HuH-7.5 (cell line): ENCODE measurements around the gene CHURC1.
"Not testable (repeated sequence)": the region's sequence is repeated elsewhere in the genome, so short reads cannot be mapped to it uniquely, and the experiment has no call there.

Source experiments
- DNase-seq: peaks from one replicate; pipeline ENCODE4 v3.0.0; 2011; ENCODE audit warnings: low spot score

The CHURC1 gene

DNA sequence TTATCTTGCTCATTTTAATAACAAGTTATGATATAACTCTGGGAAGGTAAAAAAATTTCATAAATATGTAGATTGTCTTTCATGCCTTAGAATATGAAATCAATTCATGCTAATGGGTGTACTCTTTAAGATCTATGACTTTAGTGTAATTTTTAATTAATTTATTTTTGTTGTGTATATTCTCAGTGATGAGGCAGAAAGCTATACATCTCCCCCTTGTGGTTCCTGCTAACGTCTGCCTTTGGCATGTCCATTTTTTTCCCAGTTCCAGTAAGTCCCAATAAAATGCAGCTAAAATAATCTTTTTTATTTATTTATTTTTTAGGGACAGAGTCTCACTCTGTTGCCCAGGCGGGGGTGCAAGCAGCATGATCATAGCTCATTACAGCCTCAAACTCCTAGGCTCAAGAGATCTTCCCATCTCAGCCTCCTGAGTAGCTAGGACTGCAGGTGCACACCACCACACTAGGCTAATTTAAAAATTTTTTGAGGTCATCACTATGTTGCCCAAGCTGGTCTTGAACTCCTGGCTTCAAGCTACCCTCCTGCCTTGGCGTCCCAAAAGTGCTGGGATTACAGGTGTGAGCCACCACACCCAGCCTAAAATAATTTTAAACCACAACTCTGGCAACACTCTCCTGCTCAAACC lies 3.3 kb upstream of the CHURC1 start:
- no peak for DNase-seq

DNA sequence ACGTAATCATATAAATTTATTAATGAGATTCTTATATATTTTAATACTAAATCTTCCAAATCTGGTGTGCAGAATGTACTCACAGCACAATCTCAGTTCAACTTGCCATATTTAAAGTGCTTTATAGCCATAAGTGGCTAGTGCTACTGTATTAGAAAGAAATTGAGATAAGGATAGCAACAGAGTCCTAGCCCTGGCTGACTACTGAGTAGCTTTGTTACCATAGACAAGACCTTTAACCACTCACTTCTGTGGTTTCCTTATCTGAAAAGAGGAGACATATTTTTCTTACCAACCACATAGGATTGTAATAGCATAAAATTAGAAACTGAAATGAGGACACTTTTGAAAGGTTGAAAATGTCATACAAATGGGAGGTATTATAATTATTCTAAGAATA lies 2.0 kb upstream of the CHURC1 start:
- no peak for DNase-seq

DNA sequence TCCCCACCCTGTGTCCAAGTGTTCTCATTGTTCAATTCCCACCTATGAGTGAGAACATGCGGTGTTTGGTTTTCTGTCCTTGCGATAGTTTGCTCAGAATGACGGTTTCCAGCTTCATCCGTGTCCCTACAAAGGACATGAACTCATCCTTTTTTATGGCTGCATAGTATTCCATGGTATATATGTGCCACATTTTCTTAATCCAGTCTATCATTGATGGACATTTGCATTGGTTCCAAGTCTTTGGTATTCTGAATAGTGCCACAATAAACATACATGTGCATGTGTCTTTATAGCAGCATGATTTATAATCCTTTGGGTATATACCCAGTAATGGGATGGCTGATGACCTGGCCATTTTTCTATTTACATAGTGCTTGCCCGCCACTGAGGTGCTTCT lies 778 bp upstream of the CHURC1 start:
- DNase-seq, result not testable (repeated sequence)

DNA sequence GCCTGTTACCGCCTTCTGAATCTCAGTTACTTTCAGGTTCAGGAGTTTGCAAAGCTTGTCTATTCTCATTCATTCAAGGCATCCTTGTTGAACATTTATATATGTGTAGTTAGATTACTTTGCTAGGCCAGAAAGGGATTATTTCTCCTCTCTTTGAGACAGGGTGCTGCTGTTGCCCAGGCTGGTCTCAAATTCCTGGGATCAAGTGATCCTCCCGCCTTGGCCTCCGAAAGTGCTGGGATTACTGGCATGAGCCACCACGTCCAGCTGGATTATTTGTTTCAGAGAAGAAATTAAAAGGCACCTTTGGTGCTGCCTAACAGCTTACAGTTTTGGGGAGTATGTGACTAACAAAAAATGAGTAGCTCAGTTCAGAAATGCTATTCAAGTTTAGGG lies 772 bp downstream of the CHURC1 start:
- DNase-seq, result no peak

DNA sequence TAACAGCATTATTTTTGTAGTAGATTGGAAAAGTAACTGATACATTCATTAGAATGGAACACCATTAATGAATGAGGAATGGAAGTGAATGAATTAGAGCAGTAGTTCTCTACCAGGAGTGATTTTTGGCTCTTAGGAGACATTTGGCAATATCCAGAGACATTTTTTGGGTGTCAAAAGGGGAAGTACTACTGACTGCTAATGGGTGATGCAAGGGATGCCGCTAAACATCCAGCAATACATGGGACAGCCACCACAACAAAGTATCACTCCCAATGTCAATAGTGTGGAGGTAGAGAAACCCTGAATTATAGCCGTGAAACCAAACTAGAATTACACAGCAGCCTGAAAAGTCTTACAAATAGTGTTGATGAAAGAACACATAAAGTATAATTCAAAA lies 1.5 kb downstream of the CHURC1 start:
- no peak for DNase-seq

DNA sequence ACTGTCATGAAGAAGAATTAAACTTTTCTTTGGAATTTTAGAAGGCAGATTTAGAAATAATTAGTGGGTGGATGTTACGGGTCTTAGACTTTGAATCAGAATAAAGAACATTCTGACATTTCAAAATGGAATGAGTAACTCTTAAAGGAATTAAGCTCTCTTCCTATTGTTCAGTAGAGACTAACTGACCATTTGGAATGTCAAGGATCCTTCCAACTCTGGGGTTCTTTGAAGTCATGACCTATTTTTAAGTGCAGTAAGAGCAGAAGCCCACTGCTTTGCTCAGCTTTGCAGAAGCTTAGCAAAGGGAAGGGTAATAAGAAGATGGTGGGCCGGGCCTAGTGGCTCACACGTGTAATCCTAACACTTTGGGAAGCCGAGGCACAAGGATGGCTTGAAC lies 4.0 kb downstream of the CHURC1 start:
- DNase-seq, result no peak

DNA sequence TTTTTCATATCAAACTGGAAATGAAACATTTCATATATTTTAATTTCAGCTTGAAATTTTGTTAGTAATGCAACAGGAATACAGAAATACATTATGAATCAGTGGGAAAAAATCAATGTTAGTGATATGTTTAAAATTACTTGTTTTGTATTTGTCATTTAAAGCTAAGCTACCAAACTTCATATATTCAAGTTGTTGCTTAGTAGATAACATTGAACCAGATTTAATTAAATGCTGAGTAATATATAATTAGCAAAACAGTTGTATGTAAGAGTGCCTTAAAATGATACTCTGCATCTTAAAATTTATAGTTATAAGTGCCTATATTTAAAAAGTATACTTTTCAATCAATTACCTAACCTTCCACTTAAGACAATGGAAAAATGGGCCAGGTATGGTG lies 5.0 kb downstream of the CHURC1 start:
- no peak for DNase-seq

DNA sequence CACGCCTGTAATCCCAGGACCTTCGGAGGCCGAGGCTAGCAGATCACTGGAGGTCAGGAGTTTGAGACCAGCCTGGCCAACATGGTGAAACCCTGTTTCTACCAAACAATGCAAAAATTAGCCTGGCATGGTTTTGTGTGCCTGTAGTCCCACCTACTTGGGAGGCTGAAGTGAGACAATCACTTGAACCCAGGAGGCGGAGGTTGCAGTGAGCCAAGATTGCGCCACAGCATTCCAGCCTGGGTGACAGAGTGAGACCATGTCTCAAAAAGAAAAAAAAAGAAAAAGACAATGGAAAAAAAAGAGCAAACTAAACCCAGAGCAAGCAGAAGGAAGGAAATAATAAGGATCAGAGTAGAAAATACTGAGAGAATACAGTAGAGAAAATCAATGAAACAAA lies 5.4 kb downstream of the CHURC1 start:
- DNase-seq, result no peak

DNA sequence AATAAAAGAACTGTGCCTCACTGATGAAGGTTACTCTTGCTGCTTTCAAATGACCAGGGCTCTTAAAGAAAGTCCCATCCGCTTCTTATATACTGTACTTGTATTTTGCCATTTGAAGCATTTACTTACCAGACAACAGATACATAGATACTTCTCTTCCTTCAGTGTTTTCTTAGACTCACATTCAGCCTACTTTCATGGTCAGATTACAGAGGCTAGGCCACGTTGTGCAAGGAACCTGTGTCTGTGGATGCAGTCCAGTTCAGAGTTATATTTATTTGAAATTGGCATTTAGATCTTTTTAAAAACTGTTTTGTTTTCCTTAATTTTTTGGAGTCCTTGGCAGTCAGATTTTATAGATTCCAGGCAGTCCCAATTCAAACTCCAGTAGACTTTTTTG lies 6.2 kb downstream of the CHURC1 start:
- no peak for DNase-seq

DNA sequence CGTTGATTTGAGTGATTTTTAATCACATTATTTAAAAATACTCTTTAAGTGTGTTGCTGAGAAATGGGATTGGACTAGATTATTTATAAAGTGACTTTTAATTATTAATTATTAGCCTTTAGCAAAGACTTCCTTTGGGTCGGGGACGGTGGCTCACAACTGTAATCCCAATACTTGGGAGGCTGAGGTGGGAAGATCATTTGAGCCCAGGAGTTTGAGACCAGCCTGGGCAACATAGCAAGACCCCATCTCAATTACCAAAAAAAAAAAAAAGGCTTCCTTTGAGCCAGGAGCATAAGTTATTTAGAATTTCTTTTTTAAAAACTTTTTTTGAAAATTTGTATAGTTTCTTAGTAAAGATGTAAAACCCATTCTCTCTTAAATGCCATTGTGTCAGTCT lies 8.8 kb downstream of the CHURC1 start:
- no peak for DNase-seq

DNA sequence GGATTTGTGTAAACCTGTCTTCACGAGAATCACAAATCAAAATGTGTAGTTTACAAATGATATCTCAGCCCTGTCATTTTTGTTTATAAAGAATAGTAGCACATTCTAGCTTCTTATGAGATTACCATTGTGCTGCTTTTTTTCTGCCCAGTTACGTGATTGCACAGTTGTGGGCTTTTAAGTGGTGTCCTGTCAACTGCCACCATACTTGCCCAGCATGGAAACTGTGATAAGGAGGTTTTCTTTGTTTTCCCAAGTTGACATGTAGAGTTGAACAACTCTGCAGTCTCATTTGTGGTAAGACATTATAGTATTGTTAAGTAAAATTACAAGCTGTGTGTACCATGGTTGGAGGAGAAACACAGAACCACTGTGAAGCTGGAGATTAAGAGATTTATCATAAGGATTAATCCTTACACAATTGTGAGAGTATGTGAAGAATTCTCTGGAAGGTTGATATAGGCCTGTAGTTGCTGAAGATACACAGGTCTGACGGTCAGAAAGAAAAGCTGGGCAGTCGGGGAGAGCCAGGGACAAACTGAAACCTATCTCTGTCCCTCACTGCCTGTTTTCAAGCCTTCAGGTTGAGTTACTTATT lies 12.2 kb downstream of the CHURC1 start:
- DNase-seq, result no peak

DNA sequence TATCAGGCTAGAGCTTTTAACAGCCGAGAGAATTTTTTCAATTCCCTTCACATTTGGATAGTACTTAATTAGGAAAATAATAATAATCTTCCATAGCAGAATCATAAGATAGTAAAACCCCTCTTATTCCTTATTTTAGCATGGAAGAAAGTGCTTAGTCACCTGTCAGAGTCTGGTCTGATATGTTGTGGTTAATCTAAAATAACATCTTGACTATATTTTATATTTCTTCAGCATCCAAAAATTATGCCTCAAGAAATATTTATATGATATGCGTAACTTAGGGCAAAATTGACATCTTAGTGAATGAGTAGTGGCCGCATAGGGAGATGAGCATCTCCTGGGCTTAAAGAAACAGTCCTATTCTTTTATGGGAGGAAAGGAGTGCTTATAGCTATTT lies 12.8 kb downstream of the CHURC1 start:
- no peak for DNase-seq

DNA sequence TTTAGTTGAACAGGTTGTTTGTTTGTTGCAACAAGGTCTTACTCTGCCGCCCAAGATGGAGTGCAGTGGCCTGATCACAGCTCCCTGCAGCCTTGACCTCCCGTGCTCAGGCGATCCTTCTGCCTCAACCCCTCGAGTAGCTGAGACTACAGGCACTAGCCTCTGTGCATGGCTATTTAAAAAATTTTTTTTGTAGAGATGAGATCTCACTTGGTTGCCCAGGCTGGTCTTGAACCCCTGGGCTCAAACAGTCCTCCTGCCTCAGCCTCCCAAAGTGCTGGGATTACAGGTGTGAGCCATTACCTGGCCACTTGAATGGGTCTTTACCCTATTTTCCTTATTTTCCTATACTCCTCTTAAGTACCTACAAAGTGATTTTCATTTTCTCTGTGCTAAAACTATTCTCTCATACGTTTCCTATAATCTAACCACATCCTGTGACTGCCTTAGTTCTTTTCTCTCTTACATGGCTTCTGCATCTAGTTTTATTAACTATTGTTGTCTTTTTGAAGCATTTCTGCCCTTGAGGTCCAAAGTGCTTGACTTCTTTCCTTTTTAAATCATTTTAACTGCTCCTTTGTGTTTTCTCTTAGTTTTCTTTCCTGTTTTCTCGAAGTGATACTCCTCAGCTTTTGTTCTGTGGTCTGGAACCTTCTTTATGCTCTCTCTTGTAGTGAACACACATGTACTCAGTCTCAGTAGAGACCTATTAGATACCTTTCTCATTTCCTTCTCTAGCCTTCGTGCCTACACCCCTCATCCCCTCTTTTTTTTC lies 14.2 kb downstream of the CHURC1 start:
- DNase-seq, result no peak

DNA sequence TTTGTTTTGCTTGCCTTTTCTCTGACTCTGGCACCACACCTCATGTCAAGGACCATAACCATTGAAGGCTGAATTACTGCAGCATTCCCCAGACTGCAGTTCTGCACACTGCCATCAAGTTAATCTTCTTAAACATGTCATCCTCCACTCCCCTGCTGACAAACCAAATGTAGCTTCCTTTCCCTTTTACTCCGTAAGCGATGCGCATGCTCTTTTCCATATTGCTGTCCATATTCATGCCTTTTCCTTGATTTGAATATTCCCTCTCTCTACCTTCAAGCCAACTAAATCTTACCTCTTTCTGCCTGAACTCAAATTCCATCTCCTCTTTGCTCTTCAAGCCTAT lies 14.7 kb downstream of the CHURC1 start:
- no peak for DNase-seq

DNA sequence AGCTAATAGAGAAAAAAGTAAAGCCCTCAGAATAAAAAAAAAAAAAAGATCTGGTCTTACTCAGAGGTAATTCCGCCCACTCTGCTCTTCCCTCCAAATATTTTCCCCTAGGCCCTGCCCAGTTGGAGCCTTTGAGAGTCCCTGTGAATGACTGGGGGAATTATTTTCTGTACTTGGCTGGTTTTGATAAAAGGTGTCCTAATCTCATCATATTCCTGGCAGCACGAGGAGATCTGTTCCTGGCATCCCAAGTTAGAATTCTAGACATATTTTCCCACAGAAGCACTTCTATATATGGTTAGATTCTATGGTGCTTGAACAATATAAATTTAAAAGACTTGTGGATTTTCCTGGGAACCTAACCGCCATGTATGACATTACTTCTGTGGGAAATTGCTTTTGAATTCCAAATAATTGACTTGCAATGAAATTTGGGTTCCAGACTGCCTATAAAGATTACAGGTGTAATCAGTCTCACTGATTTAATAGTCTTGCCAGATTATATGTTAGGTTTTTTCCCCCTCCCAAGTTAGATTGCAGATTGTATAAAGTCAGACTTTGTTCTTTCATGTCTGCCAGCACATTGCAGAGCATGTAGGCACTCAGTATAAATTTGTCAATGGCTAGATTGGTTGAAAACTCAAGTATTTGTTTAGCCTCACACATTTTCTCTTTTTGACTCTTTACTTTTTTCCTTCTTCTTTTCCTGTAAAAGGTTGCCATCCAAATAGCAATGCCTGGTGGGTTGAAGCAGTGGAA lies 16.0 kb downstream of the CHURC1 start:
- DNase-seq, result no peak

DNA sequence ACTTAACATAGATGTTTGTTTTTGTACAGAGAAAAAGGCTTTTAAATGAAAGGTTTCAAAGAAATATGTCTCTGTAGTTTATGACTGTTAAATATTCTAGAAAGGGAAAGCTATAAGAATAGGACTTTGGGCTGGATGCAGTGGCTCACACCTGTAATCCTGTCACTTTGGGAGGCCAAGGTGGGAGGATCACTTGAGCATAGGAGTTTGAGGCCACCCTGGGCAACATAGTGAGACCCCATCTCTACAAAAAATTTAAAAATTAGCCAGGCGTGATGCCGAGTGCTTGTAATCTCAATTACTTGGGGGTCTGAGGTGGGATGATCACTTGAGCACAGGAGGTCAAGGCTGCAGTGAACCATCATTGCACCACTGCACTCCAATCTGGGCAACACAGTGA lies 16.9 kb downstream of the CHURC1 start:
- DNase-seq, result no peak

DNA sequence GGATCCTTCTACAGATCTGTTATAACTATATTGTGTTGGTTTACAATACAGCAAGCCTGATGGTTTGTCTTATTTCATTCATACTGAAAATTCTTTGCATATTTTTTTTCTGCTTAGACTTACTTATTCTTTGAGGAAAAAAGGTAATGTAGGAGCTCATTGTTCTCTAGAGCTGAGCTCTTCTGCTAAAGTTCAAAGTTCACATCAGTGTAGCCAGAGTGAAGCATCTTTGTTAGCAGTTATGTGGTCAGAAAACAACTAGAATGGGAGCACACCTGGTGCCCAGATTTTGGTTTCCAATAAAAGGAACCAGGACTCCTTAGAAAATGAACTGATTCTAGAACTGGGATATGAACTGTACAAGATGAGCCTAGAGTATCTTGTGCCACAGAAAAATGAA lies 18.0 kb downstream of the CHURC1 start:
- no peak for DNase-seq

DNA sequence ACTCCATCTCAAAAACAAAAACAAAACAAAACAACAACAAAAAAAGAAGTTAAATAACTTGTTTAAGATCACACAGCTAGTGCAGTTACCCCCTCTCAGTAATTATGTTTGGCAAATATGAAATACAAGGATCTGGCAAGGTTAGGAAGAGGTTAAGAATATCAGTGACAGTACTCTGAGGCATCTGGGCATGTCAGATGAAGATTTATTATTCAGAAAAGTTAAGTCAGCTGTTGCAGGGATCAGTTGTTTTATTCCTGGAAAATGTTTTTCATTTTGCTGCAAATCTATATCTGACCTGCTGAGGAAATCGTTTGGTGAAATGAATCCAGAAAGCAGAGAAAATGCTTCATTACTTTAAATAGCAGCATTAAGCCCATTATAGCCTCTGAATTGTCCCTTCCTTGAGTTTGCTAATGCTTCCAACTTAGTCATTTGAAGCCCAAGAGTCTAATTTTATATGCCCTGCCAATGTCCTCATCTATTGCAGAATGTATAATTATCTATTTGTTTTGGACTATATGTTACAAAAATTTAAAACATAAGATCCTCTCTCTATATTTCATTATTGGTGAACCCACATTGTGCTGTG lies 20.2 kb downstream of the CHURC1 start:
- no peak for DNase-seq

DNA sequence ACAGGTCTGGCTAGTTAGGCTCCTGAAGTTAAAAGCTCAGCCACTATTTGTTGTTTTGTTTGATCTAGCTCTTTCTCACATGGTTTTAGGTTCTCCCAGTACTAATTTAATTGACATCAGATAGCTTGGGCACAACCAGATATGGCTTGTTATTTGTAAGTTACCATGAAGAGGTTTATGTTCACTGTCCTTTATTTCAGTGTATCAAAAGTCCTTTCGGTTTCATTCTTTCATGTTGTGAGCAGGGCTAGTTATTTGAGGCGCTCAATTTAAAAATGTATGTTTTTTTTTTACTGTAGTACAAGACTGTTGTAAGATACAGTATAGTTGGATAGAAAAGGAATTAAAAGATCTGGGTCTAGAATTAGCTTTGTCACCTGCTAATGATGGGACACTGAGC lies 21.3 kb downstream of the CHURC1 start:
- DNase-seq, result no peak

DNA sequence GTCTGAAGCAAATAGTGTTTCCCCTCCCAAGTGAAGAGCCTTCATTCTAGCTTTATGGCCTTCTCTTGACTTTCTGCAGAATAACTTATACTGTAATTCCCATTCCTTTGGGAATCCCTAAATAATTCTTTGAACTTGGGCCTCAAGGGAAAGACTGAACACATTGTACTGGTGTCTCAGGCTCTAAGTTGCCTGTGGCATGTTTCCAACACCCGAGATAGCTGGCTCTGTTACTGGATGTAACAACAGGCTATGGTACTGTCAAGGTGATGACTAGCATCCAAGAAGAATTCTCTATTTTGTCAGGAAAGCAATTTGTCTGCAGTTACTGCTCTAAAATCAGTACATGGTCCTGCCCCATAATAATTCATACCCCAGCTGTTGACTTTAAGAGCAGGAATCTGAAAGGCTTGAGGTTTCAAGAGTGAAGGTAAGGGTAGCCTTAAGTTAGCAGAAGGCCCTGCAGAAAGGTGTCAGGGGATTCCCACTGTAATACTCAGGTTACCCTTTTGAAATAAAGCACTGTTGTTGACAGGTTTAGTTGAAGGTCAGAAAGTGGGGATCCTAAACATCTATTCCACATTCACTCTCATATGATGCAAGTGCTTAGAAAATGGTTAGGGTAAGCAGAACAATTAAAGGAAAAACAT lies 23.0 kb downstream of the CHURC1 start:
- no peak for DNase-seq

DNA sequence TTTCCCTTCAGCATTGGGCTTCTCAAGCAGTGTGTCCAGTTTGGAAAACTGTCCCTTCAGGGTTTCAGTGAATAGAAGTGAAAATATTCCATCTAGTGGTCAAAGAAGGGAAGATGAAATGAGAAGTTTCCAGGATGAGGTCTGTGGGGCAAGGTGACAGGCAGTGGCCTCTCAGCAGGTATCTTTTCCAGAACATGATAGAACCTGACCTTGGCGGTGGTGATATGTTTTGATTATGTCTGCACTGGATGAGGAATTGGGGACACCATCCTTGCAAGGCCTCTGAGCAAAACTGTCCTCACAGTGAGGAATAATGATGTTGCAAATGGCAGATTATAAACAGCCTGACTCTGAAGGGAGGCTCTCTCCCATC lies 23.6 kb downstream of the CHURC1 start:
- no peak for DNase-seq
